Karpas-422 (cell line): ENCODE results near the gene AANAT. TPM values are rescaled to one million over a fixed set of nuclear protein-coding genes. Genes with fewer than 3 reads are reported as not detected.

ENCODE experiments used
- DNase-seq: peaks from one replicate; pipeline ENCODE4 v3.0.0-alpha.2; 2015
- H2AFZ ChIP-seq: fragments of 200-600 bp; sonication (generic); 2 replicates; pipeline ENCODE4 v1.6.1; 2014; ENCODE audit warnings: antibody characterized with exemption, low read length, mixed read lengths
- H3K27ac ChIP-seq: fragments of 200-600 bp; sonication (generic); 2 replicates; pipeline ENCODE4 v1.5.1; 2014; ENCODE audit warnings: mild to moderate bottlenecking, low read length, moderate library complexity
- H3K27me3 ChIP-seq: fragments of 200-600 bp; sonication (generic); 2 replicates; pipeline ENCODE4 v1.6.1; 2014; ENCODE audit warnings: low read length, mixed read lengths
- H3K36me3 ChIP-seq: fragments of 200-600 bp; sonication (generic); 2 replicates; pipeline ENCODE4 v1.6.1; 2014; ENCODE audit warnings: low read length, mixed read lengths; ENCODE audit not compliant: insufficient read depth
- H3K4me1 ChIP-seq: fragments of 200-600 bp; sonication (generic); 2 replicates; pipeline ENCODE4 v1.6.1; 2014; ENCODE audit warnings: mild to moderate bottlenecking, low read length, mixed read lengths
- H3K4me2 ChIP-seq: fragments of 200-600 bp; sonication (generic); 2 replicates; pipeline ENCODE4 v1.6.1; 2014; ENCODE audit warnings: low read length, low read depth, mild to moderate bottlenecking; ENCODE audit not compliant: poor library complexity, severe bottlenecking
- H3K4me3 ChIP-seq: fragments of 200-600 bp; sonication (generic); 2 replicates; pipeline ENCODE4 v1.5.1; 2014; ENCODE audit warnings: mild to moderate bottlenecking, antibody characterized with exemption, low read length, mixed read lengths
- H3K79me2 ChIP-seq: fragments of 200-600 bp; sonication (generic); 2 replicates; pipeline ENCODE4 v1.6.1; 2014; ENCODE audit warnings: mild to moderate bottlenecking, low read length, mixed read lengths
- H3K9ac ChIP-seq: fragments of 200-600 bp; sonication (generic); 2 replicates; pipeline ENCODE4 v1.6.0; 2014; ENCODE audit warnings: low read length
- H3K9me2 ChIP-seq: fragments of 200-600 bp; sonication (generic), shearing (Covaris generic); replicated peaks from 2 replicates; pipeline ENCODE4 v1.6.0; 2014; ENCODE audit warnings: mild to moderate bottlenecking, low read length, moderate library complexity; ENCODE audit not compliant: insufficient read depth
- H3K9me3 ChIP-seq: fragments of 300-700, 200-600 bp; sonication (generic); 2 replicates; pipeline ENCODE4 v1.6.1; 2014; ENCODE audit warnings: low read length, mixed read lengths
- H4K20me1 ChIP-seq: fragments of 200-600 bp; sonication (generic); 2 replicates; pipeline ENCODE4 v1.6.1; 2014; ENCODE audit warnings: mild to moderate bottlenecking, antibody characterized with exemption, low read length, low read depth; ENCODE audit not compliant: insufficient read depth
- total RNA-seq: library from RNA; depleted of rRNA; stranded (reverse); fragments of >200 nt; shearing (Covaris generic); gene quantifications from 2 replicates; pipeline ENCODE4 v1.2.3, GENCODE V29; 2014; ENCODE audit warnings: low replicate concordance

Gene AANAT
- total RNA-seq, 1 experiment from 2014 or later, result not detected

DNA sequence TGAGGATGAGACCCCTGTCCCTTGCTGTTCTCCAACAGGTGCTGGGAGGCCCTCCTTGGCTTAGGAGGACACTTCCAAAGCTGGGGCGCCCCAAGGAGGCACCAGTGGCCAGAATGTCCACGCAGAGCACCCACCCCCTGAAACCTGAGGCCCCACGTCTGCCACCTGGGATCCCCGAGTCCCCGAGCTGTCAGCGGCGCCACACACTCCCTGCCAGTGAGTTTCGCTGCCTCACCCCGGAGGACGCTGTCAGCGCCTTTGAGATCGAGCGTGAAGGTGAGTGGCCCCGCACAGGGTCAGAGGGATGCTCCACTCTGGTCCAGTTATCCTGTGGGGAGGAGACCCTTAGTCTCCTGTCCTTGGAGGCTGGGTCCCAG is 1.2 kb downstream of the AANAT start:
- no peak for DNase-seq
- no peak overlapping the region for H3K4me3 ChIP-seq
- no peaks in the 10 kb centered on the region for H3K27me3 ChIP-seq
- no peak overlapping the region for H3K9ac ChIP-seq
- H3K9me3 ChIP-seq, result no peaks in the 10 kb centered on the region
- H3K36me3 ChIP-seq, result no peaks in the 10 kb centered on the region
- H3K79me2 ChIP-seq, result no peaks in the 10 kb centered on the region
- no peak overlapping the region for H3K27ac ChIP-seq
- no peaks in the 10 kb centered on the region; the same call in 1 of the 2 replicates for H4K20me1 ChIP-seq
- no peak overlapping the region for H2AFZ ChIP-seq
- peak overlapping the region; percentile 65 for H3K4me2 ChIP-seq
- H3K9me2 ChIP-seq, result no peaks in the 10 kb centered on the region
- peaks cover 28% of the 10 kb centered on the region for H3K4me1 ChIP-seq

DNA sequence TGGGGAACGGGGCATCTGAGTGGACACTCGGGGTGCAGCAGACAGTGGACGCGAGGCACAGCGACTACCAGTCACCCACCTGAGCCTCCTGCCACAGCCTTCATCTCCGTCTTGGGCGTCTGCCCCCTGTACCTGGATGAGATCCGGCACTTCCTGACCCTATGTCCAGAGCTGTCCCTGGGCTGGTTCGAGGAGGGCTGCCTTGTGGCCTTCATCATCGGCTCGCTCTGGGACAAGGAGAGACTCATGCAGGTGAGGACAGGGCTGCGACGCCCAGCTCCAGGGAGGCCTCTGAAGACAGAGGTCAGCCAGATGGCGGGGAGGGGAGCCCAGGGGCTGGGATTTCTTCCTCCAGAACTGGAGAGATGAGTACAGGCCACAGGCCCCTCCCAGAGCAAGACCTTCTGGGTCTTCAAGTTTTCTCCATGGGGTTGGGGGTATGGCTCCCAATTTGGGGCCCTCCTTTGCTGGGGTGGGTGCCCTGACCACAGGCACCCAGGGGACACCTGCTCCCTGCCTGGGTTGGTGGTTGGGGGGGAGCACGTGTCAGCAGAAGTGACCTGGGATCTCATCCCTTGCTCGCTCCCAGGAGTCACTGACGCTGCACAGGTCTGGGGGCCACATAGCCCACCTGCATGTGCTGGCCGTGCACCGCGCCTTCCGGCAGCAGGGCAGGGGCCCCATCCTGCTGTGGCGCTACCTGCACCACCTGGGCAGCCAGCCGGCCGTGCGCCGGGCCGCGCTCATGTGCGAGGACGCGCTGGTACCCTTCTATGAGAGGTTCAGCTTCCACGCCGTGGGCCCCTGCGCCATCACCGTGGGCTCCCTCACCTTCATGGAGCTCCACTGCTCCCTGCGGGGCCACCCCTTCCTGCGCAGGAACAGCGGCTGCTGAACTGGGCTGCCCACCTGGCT is 1.9 kb downstream of the AANAT start:
- DNase-seq, result no peak
- Histone ChIP-seq H3K27ac (no peak overlapping the region), H3K4me2 (no peak overlapping the region), H3K79me2 (no peaks in the 10 kb centered on the region), H3K36me3 (no peaks in the 10 kb centered on the region), H3K4me3 (no peak overlapping the region), H3K9ac (no peak overlapping the region), H4K20me1 (no peaks in the 10 kb centered on the region; the same call in 1 of the 2 replicates), H3K9me2 (no peaks in the 10 kb centered on the region), H2AFZ (no peak overlapping the region), H3K4me1 (peaks cover 28% of the 10 kb centered on the region), H3K9me3 (no peaks in the 10 kb centered on the region), H3K27me3 (no peaks in the 10 kb centered on the region)

DNA sequence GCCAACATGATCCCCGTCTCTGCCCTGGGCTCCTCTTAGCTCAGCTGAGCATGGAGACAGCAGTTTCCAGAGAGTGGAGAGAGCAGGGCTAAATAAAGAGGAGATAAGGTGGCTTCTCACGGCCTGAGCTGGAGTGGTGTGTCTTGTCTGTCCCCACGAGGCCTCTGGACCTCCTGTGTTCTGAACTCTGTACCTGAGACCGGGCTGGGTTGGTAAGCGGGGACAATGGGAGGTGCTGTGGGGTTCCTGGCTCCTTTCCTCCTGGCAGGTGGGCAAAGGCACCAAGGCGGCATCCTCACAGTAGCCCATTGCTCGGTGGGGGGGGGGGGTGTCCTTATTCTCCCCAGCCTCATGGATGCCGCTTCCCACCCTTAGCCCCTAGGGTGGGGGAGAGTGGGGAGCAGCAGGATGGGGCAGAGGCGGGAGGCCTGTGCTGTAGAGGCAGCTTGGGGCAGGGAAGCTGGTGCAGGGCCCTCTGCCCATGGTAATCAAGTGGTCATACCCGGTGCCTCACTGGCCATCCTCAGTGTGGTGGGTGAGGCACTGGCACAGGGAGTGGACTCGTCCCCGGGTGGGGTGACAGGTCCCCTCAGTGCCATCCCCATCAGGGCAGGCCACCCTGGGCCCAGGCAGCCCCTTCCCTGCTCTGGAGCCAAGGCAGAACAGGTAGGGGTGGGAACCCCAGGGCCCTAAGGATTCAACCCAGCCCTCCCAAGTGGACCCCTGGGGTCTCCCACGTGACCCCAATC is 2.8 kb downstream of the AANAT start:
- H3K9ac ChIP-seq, result no peak overlapping the region
- no peak overlapping the region for H2AFZ ChIP-seq
- no peaks in the 10 kb centered on the region for H3K36me3 ChIP-seq
- H3K4me1 ChIP-seq, result peaks cover 28% of the 10 kb centered on the region
- no peaks in the 10 kb centered on the region for H3K79me2 ChIP-seq
- H3K9me3 ChIP-seq, result no peaks in the 10 kb centered on the region
- no peak for DNase-seq
- no peaks in the 10 kb centered on the region for H3K27me3 ChIP-seq
- no peaks in the 10 kb centered on the region; the same call in 1 of the 2 replicates for H4K20me1 ChIP-seq
- no peak overlapping the region for H3K4me2 ChIP-seq
- no peaks in the 10 kb centered on the region for H3K9me2 ChIP-seq
- no peak overlapping the region for H3K27ac ChIP-seq
- H3K4me3 ChIP-seq, result no peak overlapping the region

DNA sequence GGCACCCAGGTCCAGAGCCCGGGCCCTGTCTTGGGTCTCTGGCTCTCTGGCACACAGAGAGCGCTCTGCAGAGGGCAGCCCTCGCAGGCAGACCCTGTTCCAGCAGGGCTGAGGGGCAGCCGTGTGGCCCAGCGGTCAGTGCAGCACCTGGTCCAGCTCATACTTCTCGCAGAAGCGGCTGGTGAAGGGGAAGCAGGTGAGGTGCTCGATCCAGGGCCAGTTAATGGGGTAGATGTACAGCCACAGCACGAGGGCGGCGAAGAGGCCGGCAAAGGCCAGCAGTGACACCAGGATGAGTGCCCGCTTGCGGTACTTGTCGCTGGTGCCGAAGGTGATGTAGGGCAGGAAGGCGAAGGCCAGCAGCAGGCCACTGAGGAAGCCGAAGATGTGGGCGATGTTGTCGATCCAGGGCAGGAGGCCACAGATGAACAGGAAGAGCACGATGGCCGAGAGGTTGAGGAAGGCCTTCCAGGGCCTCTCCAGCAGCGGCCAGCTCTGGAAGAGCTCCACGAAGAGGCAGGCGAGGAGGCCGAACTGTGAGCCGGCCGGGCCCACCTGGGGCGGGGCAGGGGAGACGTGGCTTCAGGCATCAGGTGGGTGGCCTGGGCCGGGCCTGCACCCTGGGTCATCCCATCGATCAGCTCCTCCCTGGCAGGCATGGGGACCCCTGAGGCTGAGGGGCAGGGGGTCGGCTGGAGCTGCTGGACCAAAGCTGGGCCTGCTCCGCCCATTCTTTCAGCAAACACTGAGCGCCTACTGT is 4.3 kb downstream of the AANAT start:
- H3K36me3 ChIP-seq, result no peaks in the 10 kb centered on the region

DNA sequence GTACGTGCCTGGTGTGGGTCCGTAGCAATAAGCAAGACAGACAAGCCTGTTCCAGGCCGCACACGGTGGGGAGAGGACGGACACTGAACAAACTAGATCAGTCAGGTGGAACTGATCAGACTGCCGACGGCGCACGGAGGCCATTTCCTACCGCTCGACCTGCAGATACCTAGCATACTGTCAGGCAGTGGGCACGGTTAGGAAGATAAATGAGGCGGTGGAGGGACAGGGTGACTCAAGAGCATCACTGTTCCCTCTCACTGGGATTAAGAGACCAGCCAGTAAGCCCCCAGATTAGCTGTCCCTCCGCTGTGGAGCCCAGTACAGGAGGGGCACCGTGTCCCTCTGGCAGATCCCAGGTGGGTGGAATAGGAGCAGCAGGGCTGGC is 4.8 kb downstream of the AANAT start:
- no peaks in the 10 kb centered on the region for H3K36me3 ChIP-seq
- H4K20me1 ChIP-seq, result no peaks in the 10 kb centered on the region; the same call in 1 of the 2 replicates
- no peak for DNase-seq
- H3K9ac ChIP-seq, result no peak overlapping the region
- H3K4me1 ChIP-seq, result peaks cover 17% of the 10 kb centered on the region
- H3K79me2 ChIP-seq, result no peaks in the 10 kb centered on the region
- H3K9me2 ChIP-seq, result no peaks in the 10 kb centered on the region
- no peak overlapping the region for H2AFZ ChIP-seq
- H3K27me3 ChIP-seq, result no peaks in the 10 kb centered on the region
- no peak overlapping the region for H3K4me3 ChIP-seq
- H3K4me2 ChIP-seq, result no peak overlapping the region
- no peaks in the 10 kb centered on the region for H3K9me3 ChIP-seq
- no peak overlapping the region for H3K27ac ChIP-seq

More for the DNA sequence above, 4.3 kb downstream of the AANAT start:
- Histone ChIP-seq H3K4me3 (no peak overlapping the region), H3K9me3 (no peaks in the 10 kb centered on the region), H3K79me2 (no peaks in the 10 kb centered on the region), H3K4me2 (no peak overlapping the region), H3K4me1 (peaks cover 23% of the 10 kb centered on the region), H3K27ac (no peak overlapping the region), H3K27me3 (no peaks in the 10 kb centered on the region), H3K9me2 (no peaks in the 10 kb centered on the region), H3K9ac (no peak overlapping the region), H4K20me1 (no peaks in the 10 kb centered on the region; the same call in 1 of the 2 replicates), H2AFZ (no peak overlapping the region)
- DNase-seq, result no peak

DNA sequence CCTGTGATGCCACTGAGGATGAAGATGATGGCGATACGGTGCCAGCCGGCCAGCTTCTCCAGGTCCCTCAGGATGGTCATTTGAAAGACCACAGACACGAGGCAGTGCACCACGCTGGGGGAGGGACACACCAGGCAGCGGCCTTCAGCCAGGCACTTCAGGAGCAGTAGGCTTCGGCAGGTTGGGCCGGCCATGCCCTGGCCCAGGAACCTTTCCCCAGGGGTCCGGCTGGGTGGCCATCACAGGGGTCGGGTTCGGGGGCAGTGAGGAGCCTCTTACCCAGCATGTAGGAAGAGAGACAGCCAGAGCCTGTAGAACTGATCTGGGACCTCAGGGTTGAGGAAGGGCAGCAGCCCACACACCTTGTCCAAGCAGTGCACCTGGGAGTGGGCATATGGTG is 5.3 kb downstream of the AANAT start:
- peaks cover 12% of the 10 kb centered on the region for H3K4me1 ChIP-seq
- DNase-seq, result no peak
- no peak overlapping the region for H3K4me2 ChIP-seq
- no peak overlapping the region for H3K4me3 ChIP-seq
- H3K9ac ChIP-seq, result no peak overlapping the region
- no peak overlapping the region for H3K27ac ChIP-seq
- H3K36me3 ChIP-seq, result no peaks in the 10 kb centered on the region
- no peaks in the 10 kb centered on the region for H3K9me3 ChIP-seq
- H3K27me3 ChIP-seq, result no peaks in the 10 kb centered on the region
- no peaks in the 10 kb centered on the region; the same call in 1 of the 2 replicates for H4K20me1 ChIP-seq
- H2AFZ ChIP-seq, result no peak overlapping the region
- no peaks in the 10 kb centered on the region for H3K79me2 ChIP-seq
- no peaks in the 10 kb centered on the region for H3K9me2 ChIP-seq

DNA sequence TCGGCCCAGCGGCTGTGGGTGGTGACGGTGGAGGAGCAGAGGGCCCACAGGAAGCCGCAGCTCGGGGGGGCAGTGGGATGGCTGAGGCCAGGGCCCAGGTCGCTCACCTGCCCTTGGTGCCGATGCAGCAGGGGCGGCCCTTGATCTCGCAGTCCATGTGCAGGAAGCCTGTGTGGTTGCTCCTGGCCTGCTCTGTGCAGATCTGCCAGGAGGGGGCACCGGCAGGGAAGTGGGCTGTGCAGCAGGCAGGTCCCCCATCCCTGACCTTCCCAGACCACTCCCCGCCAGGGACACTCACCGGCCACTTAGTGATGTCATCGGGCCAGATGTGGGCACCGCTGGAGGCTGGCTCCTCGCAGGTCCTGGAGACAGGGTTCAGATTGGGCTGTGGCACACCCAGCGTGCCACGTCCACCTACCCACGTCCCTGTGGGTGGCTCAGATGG is 6.2 kb downstream of the AANAT start:
- DNase-seq, result no peak
- Histone ChIP-seq H3K9me2 (no peaks in the 10 kb centered on the region), H3K27ac (no peak overlapping the region), H3K9me3 (no peaks in the 10 kb centered on the region), H3K4me3 (no peak overlapping the region), H2AFZ (no peak overlapping the region), H3K79me2 (no peaks in the 10 kb centered on the region), H4K20me1 (no peaks in the 10 kb centered on the region), H3K36me3 (no peaks in the 10 kb centered on the region), H3K4me1 (peaks cover 4% of the 10 kb centered on the region), H3K9ac (no peak overlapping the region), H3K27me3 (no peaks in the 10 kb centered on the region), H3K4me2 (no peak overlapping the region)

DNA sequence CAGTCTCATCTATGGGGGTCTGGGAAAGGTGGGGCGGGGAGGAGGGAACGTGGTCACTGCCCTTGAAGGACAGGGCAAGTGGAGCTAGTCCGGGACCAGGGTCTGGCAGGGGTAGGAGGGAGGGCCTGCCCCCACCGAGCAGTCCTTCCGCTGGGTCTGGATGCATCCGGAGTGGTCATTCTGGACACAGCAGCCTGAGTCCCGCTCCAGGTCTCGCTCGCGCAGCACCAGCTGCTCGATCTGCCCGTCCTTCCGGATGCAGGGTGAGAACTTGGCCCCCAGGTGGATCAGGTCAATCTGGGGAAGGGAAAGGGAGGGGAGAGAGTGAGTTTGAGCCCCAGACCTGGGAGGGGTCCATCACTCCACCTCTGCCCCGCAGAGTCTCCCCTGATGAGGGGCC is 6.8 kb downstream of the AANAT start:
- DNase-seq, result no peak
- H4K20me1 ChIP-seq, result no peaks in the 10 kb centered on the region
- H3K79me2 ChIP-seq, result no peaks in the 10 kb centered on the region
- no peaks in the 10 kb centered on the region for H3K9me3 ChIP-seq
- H3K9me2 ChIP-seq, result no peaks in the 10 kb centered on the region
- no peak overlapping the region for H3K4me2 ChIP-seq
- H2AFZ ChIP-seq, result no peak overlapping the region
- no peak overlapping the region for H3K27ac ChIP-seq
- H3K36me3 ChIP-seq, result no peaks in the 10 kb centered on the region
- no peak overlapping the region for H3K9ac ChIP-seq
- H3K4me3 ChIP-seq, result no peak overlapping the region
- H3K27me3 ChIP-seq, result no peaks in the 10 kb centered on the region
- peaks cover under 1% of the 10 kb centered on the region for H3K4me1 ChIP-seq
